ENCODE data around the gene ADORA1.

The ADORA1 gene

GRCh38 chr1:203189951-203190352 lies 62.4 kb downstream of the ADORA1 start:
- Histone ChIP-seq H3K79me2 (ENCODE audit: low read length) (no peaks in the 10 kb centered on the region), H3F3A (ENCODE audit: insufficient read depth, low read length) (no peaks in the 10 kb centered on the region), H2AFZ (ENCODE audit: low read length) (no peak overlapping the region), H3K27me3 (replicated peaks; ENCODE audit: insufficient read depth, low read length) (no peaks in the 10 kb centered on the region), H3K36me3 (replicated peaks; ENCODE audit: insufficient read depth, low read length) (no peaks in the 10 kb centered on the region), H3K9ac (ENCODE audit: low read length) (no peak overlapping the region), H3K4me2 (ENCODE audit: low read depth, low read length) (no peak overlapping the region), H3K4me3 (ENCODE audit: low read length) (no peak overlapping the region), H3K27ac (ENCODE audit: low read length) (no peak overlapping the region), H3K4me1 (ENCODE audit: low read length) (no peaks in the 10 kb centered on the region), H3K9me3 (replicated peaks; ENCODE audit: insufficient read depth, low read length) (no peaks in the 10 kb centered on the region), H4K20me1 (ENCODE audit: insufficient read depth, low read length) (no peaks in the 10 kb centered on the region), H3K9me2 (replicated peaks; ENCODE audit: insufficient read depth, low read length) (no peaks in the 10 kb centered on the region)
- TF ChIP-seq CTCF (IDR thresholded peaks at IDR 0.05; ENCODE audit: low read length) = no peak
- TF ChIP-seq EZH2 (optimal IDR thresholded peaks at IDR 0.05; ENCODE audit: low read depth, low read length) = no peak
- no peak for TF ChIP-seq EZH2phosphoT487 (IDR thresholded peaks at IDR 0.05; ENCODE audit: low read length)
- no peak for DNase-seq

GRCh38 chr1:203190949-203191348 lies 63.4 kb downstream of the ADORA1 start:
- Histone ChIP-seq H3K27me3 (replicated peaks; ENCODE audit: insufficient read depth, low read length) (no peaks in the 10 kb centered on the region), H3K9ac (ENCODE audit: low read length) (no peak overlapping the region), H3K27ac (ENCODE audit: low read length) (no peak overlapping the region), H3K4me3 (ENCODE audit: low read length) (no peak overlapping the region), H2AFZ (ENCODE audit: low read length) (no peak overlapping the region), H3K9me2 (replicated peaks; ENCODE audit: insufficient read depth, low read length) (no peaks in the 10 kb centered on the region), H3K9me3 (replicated peaks; ENCODE audit: insufficient read depth, low read length) (no peaks in the 10 kb centered on the region), H3F3A (ENCODE audit: insufficient read depth, low read length) (no peaks in the 10 kb centered on the region), H3K36me3 (replicated peaks; ENCODE audit: insufficient read depth, low read length) (no peaks in the 10 kb centered on the region), H3K4me1 (ENCODE audit: low read length) (no peaks in the 10 kb centered on the region), H3K79me2 (ENCODE audit: low read length) (no peaks in the 10 kb centered on the region), H4K20me1 (ENCODE audit: insufficient read depth, low read length) (no peaks in the 10 kb centered on the region), H3K4me2 (ENCODE audit: low read depth, low read length) (no peak overlapping the region)
- no peak for DNase-seq
- no peak for TF ChIP-seq EZH2phosphoT487 (IDR thresholded peaks at IDR 0.05; ENCODE audit: low read length)
- TF ChIP-seq EZH2 (optimal IDR thresholded peaks at IDR 0.05; ENCODE audit: low read depth, low read length) = no peak
- no peak for TF ChIP-seq CTCF (IDR thresholded peaks at IDR 0.05; ENCODE audit: low read length)

- Histone ChIP-seq H3K27ac (ENCODE audit: low read length) (no peak overlapping the region), H2AFZ (ENCODE audit: low read length) (no peak overlapping the region), H3K4me2 (ENCODE audit: low read depth, low read length) (no peak overlapping the region), H3K9me2 (replicated peaks; ENCODE audit: insufficient read depth, low read length) (no peaks in the 10 kb centered on the region), H3K79me2 (ENCODE audit: low read length) (no peaks in the 10 kb centered on the region), H3K9me3 (replicated peaks; ENCODE audit: insufficient read depth, low read length) (no peaks in the 10 kb centered on the region), H3K36me3 (replicated peaks; ENCODE audit: insufficient read depth, low read length) (no peaks in the 10 kb centered on the region), H3K4me3 (ENCODE audit: low read length) (no peak overlapping the region), H4K20me1 (ENCODE audit: insufficient read depth, low read length) (no peaks in the 10 kb centered on the region), H3K27me3 (replicated peaks; ENCODE audit: insufficient read depth, low read length) (no peaks in the 10 kb centered on the region), H3K9ac (ENCODE audit: low read length) (no peak overlapping the region), H3K4me1 (ENCODE audit: low read length) (peaks cover 5% of the 10 kb centered on the region; the same call in 1 of the 2 replicates), H3F3A (ENCODE audit: insufficient read depth, low read length) (no peaks in the 10 kb centered on the region)
- TF ChIP-seq EZH2 (optimal IDR thresholded peaks at IDR 0.05; ENCODE audit: low read depth, low read length) (no peak), EZH2phosphoT487 (IDR thresholded peaks at IDR 0.05; ENCODE audit: low read length) (no peak), CTCF (IDR thresholded peaks at IDR 0.05; ENCODE audit: low read length) (no peak)
- DNase-seq = no peak
Measured at GRCh38 chr1:203196371-203196770, 68.8 kb downstream of the ADORA1 start.

Data from MM.1S (cell line).